NCI-H2227 (cell line): Measurements from ENCODE around the gene NKAIN2.

Source experiments
- DNase-seq: peaks from one replicate; lab custom pipeline; 2025; ENCODE audit not compliant: unreplicated experiment; lab: John Stamatoyannopoulos, UW

NKAIN2 gene

DNA sequence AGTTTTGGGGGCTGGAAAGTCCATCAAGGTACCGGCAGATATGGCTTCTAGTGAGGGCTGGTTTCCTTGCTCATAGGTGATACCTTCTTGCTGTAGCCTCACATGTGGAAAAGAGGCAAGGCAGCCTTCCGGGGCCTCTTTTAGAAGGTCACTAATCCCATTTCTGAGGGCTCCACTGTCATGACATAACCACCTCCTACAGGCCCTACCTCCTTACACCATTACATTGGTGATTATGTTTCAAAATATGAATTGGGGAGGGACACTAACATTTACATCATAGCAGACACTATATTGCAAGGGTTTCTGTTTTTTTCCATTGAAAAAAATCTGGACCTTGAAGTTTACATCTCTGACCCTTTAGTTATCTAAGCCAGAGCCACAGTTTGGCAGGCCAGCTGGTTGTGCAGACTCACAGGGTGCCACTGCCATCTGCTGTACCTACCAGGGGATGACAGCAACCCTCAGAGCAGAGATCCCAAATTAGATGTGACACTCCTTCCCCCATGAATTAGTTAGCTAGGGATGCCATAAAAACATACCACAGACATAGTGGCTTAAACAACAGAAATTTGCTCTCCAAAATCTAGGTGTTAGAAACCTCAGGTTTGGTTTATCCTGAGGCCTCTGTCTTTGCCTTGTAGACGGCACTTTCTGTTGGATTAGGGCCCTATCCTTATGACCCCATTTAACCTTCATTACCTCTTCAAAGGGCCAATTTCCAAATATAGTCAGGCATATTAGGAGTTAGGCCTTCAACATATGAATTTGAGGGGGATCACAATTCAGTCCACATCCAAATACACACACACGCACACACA is 992.2 kb downstream of the NKAIN2 start:
- DNase-seq, result peak; percentile 12

DNA sequence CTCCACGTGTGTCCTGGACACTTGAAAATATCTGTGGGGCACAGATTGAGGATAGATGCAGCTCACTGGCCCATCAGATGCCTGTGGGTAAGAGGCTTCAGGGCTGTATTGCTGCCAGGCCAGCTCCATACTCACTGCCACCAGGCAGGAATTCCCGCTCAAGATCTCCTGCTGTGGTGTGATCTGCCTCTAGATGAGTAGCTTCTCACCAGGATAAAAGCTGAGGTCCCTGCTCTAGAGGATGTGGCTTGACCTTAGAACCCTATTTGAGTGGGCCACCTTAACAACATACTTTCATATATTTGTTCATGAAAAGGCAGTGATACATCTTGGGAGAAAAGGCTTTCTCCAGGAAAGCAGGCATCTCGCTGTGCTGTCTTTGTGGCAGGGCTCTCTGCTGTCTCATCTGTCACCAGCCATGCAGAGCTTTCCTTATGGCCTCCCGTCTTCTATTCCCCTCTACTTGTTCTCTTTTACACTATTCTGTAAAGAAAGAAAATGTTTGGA is 992.9 kb downstream of the NKAIN2 start:
- no peak for DNase-seq

DNA sequence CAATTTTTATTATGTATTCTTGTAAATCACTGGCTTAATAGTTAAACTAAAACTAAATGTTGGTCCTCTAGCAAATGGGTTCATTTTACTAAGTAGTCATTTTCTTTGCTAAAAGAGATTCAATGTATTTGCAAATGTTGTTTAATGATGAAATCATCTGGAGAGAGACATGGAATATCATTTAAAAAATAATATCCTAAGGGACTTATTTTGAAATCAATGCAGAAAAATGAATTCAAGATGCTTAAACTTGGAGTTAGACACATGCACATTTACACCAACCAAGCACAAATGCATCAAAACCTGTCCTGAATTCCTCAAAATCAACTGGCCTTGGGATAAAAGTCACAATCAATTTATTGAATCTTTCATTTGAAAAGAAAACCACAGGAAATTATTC is 993.6 kb downstream of the NKAIN2 start:
- no peak for DNase-seq

DNA sequence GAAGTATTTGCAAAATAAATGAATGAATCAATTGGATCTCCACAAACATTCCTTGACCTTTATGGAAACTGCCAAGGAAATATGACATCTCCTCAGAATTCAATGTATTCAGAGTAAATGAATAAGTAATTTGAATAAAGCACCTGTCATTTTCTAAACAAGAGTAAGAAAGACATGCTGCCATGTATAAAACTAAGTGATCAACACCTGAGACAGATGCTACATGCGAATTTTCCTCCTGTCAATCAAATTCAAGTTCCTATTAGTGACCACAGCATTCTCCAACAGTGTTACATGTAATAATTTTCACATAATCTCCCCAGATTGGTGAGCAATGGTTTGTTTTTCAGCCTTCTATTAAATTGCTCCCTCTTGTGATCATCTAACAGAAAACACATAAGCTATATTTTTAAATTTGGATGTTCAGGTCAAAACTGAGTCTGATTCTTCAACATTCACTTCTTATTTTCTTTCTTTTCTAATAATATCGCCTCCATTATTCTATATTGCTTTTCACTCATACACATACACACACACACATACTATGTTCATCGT is 995.4 kb downstream of the NKAIN2 start:
- DNase-seq, result no peak

DNA sequence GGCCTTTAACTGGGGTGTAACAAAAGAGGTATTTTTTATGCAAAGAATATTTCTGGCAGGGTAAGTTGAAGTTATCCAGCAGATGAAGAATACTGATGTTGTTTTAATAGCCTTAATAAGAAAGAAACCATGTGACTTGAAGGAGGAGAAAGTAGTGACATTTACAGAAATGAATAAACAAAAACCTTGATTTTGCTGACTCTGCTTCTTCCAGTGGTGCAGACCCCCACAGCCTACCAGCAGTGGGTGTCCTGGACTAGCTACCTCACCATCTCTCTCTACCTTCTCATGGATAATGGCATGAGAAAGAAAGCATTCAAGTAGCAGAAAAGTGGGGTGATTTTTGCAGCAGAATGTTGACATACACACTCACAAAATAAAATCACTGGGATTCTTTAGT is 996.0 kb downstream of the NKAIN2 start:
- no peak for DNase-seq

DNA sequence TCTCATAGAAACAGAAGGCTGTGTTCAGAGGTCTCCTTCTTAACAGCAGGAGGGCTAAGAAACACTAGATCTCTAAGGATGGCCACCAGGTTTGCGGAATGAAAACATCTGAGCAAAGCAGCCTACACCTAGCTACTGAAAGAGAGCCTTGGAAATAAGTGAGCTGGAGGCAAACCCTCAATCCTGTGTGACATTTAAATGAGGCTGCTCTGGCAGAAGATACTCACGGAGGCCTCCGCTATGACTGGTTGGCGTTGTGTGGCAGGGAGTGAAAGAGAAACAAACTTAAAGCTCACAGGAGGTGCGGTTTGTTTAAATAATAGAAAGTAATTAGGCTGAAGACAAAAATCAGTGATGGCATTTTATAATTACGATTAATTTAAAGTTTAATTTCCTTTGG is 996.6 kb downstream of the NKAIN2 start:
- peak; percentile 39 for DNase-seq

DNA sequence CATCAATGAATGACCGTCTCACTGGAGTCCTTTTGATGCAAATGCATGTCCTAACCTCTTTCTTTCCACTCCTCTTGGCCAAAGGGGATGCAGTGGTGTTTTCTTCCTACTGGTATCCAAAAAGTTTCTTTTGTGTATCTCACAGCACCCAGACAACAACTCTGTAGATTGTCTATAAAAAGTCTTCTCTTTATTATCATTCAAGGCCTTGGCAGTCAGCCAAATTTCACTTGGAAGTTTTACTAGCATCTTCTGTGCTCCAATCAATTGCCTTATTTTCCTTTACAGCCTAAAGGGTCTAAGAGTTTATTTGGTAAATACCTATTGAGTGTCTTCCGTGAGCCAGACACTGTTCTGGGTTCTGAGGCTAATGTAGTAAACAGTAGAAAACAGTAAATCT is 1008.4 kb downstream of the NKAIN2 start:
- DNase-seq, result peak; percentile 9

DNA sequence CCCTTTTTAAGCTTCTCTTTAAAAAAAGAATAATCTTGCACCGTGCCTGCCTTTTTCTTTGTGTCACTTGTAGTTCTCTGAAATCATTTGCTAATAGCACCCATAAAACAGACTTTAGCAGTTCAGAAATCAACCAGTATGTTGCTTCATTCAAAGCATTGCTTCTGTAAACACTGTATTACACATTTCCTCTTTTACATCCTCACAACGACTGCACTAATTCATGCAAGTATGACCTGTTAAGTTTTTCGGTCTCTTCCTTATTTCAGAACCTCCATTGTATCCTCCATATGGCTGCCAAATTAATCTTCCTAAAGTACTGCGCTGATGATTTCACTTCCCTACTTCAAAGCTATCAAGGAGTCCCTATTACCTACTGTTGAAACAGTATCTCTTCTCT is 1015.7 kb downstream of the NKAIN2 start:
- DNase-seq, result no peak

DNA sequence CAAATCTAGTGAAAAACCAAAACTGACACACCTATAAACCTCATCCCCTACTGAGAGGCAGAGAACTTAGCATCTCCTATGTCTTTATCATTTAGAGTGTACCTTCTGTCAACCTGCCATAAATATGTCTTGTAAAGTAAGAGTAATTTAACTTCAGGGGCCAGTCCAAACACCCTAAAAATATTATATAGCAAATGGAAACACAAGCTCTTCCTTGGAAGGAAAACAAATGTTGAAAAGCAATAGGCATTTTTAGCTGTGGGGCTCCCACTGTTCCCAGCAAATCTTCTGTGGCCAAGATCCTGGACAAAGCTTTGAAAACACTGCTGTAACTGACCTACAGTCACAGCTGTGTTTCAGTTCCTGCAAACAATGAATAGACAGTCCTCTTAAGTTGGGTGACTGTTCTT is 1018.5 kb downstream of the NKAIN2 start:
- DNase-seq, result no peak

DNA sequence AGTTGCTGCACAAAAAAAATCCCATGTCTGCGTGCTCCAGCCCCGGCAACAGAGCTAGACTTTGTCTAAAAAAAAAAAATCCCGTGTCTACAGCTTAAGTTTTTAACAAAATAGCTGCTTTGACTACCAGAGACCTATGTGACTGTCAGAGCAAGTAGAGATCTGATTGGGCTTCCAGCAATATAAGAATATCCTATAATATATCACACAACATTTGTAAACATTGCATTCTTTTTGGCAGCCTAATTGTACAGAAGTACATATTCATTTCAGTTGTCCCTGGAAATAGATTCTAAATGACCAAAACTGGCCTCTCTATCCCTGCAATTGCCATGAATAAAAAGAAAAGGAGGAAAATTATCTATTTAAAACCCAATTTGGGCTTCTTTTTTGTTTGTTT is 1019.1 kb downstream of the NKAIN2 start:
- DNase-seq, result no peak

DNA sequence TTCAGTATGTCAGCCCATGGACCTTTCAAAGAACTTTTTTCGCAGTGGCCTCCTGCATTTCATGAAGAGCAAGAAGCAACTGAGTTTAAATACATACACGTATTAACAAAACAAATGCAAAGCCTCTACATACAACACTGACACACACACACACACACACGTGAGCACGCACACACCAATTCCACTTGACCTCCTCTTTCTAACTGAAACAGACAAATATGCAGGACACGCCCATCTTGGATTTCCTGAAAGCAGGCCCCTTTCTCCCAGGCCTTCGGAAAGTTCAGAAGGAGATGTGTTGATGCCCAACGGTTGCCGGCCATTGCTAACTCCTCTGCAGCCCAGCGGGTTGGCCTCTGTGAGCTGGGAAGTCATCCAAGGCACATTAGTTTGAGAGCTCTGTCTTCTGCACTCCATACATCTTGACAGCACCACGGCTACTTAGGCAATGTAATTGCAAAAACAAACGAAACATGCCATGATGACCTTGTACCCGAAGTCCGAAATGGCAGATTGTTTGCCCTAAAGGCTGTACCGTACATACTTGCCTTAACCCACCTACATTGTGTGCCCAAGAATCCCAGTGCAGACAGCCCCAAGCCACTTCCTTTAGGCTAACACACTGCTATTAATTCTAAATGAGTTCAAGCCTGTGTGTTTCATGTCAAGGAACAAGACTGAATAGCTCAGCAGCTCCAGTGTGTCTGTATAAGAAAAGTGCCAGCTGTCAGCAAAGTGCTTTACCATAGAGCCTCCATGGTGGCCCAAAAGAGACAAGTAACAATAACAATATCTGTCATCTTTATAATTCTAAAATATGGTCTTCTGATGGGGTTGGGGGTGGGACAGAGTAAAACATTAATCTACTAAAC is 1019.8 kb downstream of the NKAIN2 start:
- peak; percentile 27 for DNase-seq

DNA sequence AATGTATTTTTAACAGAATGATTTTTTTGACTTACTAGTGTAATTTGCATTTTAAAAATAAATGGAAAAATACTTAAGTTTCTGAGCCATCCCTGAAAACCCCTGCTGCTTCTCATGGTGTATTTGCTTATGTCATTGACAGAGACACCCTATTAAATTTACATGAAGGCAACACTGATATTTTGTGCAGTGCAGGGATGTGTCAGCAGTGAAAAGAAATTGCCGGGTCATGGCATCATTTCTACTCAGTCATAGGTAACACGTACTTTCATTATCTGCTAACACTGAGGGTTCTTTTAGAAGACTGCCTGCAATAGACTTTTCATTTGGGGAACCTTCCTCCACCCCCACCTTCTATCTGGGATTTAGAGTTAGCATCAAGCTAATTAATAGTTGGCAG is 1021.9 kb downstream of the NKAIN2 start:
- DNase-seq, result no peak

DNA sequence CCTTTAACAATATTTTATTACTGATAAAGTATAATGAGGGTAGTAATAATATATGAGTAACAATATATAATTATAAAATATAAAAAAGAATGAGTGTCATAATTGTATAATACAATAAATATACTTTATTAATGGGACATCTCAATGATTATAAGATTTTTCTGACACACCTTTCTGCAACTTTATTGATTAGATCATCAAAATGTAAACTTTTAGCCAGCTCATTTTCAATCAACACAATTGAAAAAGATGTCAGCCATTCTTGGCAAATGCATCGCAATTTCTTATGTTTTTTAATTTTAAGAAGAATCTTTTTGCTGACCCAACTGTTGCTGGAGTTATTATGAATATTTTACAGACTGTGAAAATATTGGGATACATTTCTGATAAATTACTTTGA is 1026.2 kb downstream of the NKAIN2 start:
- DNase-seq, result no peak

DNA sequence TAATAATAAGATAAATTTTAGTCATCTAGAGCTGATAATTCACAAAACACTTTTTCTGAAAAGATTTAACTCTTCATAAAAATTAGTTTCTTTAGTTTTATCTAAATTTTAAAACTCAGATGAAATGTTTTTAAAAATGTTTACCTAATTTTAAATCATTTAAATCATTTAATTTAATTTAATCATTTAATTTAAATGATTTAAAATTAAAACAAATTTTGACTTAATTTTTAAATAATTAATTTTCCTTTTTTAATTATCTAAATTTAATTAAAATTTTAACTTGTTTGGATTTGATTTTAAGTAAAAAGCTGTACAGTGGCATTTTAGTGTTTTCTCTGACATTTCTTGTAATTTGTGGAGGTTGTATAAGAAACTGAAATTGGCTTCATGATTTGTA is 1026.8 kb downstream of the NKAIN2 start:
- DNase-seq, result no peak

DNA sequence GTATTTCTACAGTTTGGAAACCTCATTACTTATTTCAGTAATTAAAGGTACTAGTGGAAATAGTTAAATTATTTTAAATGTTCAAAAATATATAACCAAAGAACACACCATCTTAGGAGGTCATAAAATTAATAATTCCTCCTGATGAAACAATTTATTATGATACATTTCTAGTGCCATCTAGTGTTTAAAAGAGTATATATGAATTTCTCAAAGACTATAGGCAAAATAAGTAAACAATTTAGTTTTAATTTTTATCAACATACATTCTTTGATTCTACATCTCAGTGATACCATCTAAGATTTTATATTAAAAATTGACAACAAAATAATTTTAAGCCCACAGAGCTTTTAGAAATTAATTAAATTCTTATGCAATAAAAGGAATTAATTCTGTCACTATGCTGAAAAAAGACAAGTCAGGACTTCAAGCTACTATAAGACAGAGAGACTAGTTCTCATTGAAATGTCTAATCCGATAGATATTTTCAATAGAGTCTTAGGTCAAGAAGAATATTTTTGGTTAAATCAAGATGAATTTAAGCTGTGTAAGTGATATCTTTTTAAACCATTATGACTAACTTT is 1050.8 kb downstream of the NKAIN2 start:
- peak; percentile 5 for DNase-seq

DNA sequence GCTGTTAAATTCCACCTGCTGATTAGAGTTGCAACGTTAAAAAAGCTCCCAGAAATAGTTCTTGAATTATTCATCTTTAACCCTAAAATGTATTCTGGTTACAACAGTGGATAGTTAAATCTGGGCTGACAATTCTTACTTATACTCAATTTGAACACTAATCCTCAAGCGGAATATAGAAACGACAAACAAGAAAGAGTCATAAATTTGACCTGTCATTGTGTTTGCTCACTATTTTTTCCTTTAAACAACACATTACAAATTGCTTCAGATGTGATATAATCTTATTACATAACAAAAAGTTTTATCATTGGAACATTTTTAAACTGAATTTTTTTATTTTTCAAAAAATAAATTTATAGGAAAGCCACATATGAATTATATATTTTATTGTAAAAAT is 1054.1 kb downstream of the NKAIN2 start:
- DNase-seq, result no peak

DNA sequence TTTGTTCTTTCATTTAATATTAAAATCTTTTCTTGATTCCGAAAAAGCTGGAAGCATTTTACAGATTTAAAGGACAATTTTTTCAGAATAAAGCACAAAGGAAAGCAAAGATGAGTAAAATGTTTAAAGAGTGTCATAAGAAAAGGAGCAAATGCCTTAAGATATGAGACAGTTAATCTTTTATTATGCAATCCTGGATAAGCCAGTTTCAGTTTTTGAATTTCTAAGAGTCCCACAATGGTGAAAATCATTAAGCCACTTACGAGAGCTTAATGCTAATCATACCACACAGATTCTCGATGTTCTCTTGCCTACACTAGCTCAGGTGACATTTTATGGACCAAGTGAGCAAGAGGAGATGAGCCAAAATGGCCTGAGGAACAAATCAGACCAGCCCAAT is 1054.9 kb downstream of the NKAIN2 start:
- no peak for DNase-seq

DNA sequence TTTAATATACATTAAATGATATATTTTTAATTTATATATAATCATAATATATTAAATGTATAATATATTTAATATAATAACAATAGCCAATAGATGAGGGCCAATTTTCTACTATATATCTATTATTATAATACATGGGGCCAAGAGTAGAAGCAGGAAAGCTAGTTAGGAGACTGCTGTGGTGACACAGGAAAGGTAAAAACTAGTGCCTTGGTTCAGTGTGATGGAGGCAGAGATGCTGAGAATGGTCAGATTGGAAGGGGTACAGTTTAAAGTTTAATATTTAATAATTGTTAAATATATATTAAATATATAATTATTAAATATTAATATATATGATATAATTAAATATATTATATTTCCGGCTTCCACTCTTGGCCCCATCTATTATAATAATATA is 1055.7 kb downstream of the NKAIN2 start:
- DNase-seq, result no peak

DNA sequence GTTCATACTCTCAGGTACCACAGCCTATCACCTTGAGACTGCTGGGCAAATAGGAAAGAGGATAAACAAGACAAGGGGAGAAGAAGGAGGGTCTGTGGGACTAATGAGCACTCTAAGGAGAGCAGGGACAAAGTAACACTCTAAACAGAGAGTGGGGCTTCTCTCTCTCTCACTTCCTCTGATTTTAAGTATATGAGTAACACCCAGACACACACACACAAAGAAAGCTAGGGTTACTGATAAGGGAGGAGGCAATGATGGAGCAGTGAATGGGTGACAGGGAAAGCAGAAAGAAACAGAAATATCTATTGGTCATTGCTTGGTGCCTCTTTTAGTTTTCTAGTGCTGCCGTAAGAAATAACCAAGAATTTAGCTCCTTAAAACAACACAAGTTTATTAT is 1062.4 kb downstream of the NKAIN2 start:
- no peak for DNase-seq

DNA sequence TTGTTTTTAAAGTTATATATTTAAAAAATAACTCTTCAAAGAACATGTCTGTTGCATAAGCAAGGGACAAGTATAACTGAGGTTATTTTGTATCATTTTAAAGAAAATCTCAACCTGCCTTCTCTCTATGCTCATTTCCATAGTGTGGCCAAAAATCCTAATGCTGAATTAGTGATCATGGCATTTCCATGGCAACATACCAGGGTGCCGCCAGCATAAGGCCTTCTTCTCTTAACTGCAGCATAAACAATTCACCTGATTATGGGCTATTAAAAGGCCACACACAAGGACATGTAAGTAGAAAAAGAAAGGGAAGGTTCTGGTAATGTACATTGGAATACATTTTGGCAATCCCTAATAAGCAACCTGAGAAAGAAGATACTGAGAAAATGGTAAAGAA is 1063.5 kb downstream of the NKAIN2 start:
- no peak for DNase-seq

DNA sequence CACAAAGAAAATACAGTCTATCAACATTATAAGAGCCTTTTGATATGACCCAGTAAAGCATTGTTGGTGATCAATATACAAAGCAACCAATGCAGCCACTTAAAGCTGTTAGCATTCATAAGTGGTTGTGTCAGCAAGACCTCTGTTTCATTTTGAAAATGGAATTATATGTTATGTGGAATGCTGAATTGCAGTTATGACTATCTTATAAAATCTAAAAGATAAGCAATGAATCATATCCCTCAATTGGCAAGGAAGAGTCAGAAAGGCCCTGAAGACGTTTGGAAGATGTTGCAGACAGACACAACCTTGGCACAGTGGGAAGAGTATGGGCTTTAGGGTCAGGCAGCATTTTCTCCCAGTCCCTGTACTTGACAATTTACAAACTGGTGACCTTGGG is 1064.8 kb downstream of the NKAIN2 start:
- no peak for DNase-seq
